ENCODE measurements around the gene RASA3. TPM values are rescaled to one million over a fixed set of nuclear protein-coding genes. Genes with fewer than 3 reads are reported as not detected.
A peak's percentile ranks its signal among the peaks of the same experiment; 100 is the strongest.
"Not testable (repeated sequence)": the region's sequence is repeated elsewhere in the genome, so short reads cannot be mapped to it uniquely, and the experiment has no call there.

Gene RASA3
- total RNA-seq, 2 experiments from 2014 or later, result 3.6 to 17.9 TPM

DNA sequence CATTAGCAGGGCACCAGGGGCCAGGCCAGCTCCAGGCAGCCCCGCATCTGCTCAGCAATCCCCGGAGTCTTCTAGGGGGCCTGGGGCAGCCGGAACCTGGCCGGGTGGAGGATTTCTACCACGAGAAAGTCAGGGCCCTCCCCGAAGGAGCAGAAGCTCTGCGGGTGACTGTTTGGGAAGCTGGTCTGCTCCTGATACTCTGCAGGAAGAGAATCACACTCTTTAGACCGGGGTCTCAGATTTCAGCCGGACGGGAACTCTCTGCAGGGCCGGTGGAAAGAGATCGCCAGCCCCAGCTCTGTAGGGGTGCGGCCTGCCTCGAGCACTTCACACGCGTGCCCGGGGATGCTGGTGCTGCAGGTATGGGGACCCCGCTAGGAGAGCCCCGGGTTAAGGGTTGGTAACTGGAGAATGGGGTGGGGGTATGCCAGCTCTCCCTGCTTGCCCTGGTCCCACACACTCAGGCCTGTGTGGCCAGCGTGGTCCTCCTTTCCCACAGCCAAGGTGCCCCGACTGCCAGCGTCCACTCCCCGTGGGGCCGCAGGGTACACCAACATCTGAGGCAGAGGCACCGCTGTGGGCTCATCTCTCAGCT lies 20.1 kb downstream of the RASA3 start:
- intact Hi-C loops (cut with micrococcal nuclease; ENCODE audit: unreplicated experiment), result no loop called here
- Histone ChIP-seq H3K4me3 (ENCODE audit: low read depth, low read length, poor library complexity, severe bottlenecking) (no peak overlapping the region), H3K9me2 (ENCODE audit: insufficient read depth, low read length) (no peaks in the 10 kb centered on the region), H4K20me1 (ENCODE audit: insufficient read depth, low read length) (no peaks in the 10 kb centered on the region), H3K36me3 (ENCODE audit: insufficient read depth, low read length) (no peaks in the 10 kb centered on the region), H3K4me1 (ENCODE audit: insufficient read depth, low read length, poor library complexity, severe bottlenecking) (peaks cover 33% of the 10 kb centered on the region), H3K9me3 (ENCODE audit: low read length) (no peaks in the 10 kb centered on the region), H2AFZ (ENCODE audit: low read length) (no peak overlapping the region), H3K4me2 (ENCODE audit: low read length) (no peak overlapping the region), H3K79me2 (ENCODE audit: insufficient read depth, low read depth, low read length) (no peaks in the 10 kb centered on the region), H3K27ac (ENCODE audit: low read depth, low read length, poor library complexity, severe bottlenecking) (no peak overlapping the region)
- BruUV-seq (replicated peaks), result no TSS peak
- ChIA-PET POLR2A (interaction anchor here (1.4 kb wide), 1 partner anchor 16 kb away, joined by 5 read pairs; no protein-coding TSS in a partner anchor), CTCF (ENCODE audit: unreplicated experiment) (no interaction called here)
- DNase-seq (ENCODE audit: low spot score), result no peak
- no peak for TF ChIP-seq EZH2phosphoT487 (IDR thresholded peaks at IDR 0.05; ENCODE audit: borderline replicate concordance, low read depth, low read length)
- TF ChIP-seq, protein P1, sequence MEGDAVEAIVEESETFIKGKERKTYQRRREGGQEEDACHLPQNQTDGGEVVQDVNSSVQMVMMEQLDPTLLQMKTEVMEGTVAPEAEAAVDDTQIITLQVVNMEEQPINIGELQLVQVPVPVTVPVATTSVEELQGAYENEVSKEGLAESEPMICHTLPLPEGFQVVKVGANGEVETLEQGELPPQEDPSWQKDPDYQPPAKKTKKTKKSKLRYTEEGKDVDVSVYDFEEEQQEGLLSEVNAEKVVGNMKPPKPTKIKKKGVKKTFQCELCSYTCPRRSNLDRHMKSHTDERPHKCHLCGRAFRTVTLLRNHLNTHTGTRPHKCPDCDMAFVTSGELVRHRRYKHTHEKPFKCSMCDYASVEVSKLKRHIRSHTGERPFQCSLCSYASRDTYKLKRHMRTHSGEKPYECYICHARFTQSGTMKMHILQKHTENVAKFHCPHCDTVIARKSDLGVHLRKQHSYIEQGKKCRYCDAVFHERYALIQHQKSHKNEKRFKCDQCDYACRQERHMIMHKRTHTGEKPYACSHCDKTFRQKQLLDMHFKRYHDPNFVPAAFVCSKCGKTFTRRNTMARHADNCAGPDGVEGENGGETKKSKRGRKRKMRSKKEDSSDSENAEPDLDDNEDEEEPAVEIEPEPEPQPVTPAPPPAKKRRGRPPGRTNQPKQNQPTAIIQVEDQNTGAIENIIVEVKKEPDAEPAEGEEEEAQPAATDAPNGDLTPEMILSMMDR (conservative IDR thresholded peaks at IDR 0.05; ENCODE audit: low read length), result no peak

DNA sequence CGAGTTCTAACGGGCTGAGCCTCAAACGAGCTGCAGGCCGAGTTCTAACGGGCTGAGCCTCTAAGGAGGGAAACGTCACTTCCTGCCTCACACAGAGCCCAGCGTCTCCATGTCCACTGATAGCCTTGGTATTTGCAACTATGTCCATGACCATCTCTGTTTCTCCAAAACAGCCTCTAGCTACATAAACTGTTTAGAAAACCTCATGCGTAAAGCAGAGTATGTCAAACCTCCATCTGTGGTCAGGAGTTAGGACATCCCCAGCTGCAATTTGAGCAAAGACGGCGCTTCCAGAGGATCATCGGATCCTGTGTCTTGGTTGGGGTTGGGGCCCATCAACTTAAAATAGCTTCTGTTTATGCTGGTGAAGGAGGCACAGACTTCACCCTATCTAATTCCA lies 20.8 kb downstream of the RASA3 start:
- intact Hi-C loops (cut with micrococcal nuclease; ENCODE audit: unreplicated experiment), result loop anchor here (2.0 kb wide), 1 partner anchor 87 kb away; no protein-coding TSS in a partner anchor
- POLR2A ChIA-PET, result interaction anchor here (1.4 kb wide), 1 partner anchor 17 kb away, joined by 5 read pairs; no protein-coding TSS in a partner anchor
- Histone ChIP-seq H3K4me3 (ENCODE audit: low read depth, low read length, poor library complexity, severe bottlenecking) (no peak overlapping the region), H3K9me3 (ENCODE audit: low read length) (no peaks in the 10 kb centered on the region), H4K20me1 (ENCODE audit: insufficient read depth, low read length) (no peaks in the 10 kb centered on the region), H2AFZ (ENCODE audit: low read length) (0 out of 2 replicates have a peak overlapping the region, but pooled peaks have one; percentile 36), H3K4me2 (ENCODE audit: low read length) (peak overlapping the region; percentile 36), H3K36me3 (ENCODE audit: insufficient read depth, low read length) (no peaks in the 10 kb centered on the region), H3K79me2 (ENCODE audit: insufficient read depth, low read depth, low read length) (no peaks in the 10 kb centered on the region), H3K27ac (ENCODE audit: low read depth, low read length, poor library complexity, severe bottlenecking) (no peak overlapping the region), H3K9me2 (ENCODE audit: insufficient read depth, low read length) (no peaks in the 10 kb centered on the region), H3K4me1 (ENCODE audit: insufficient read depth, low read length, poor library complexity, severe bottlenecking) (peaks cover 33% of the 10 kb centered on the region)
- no TSS peak for BruUV-seq (replicated peaks)
- CTCF ChIA-PET (ENCODE audit: unreplicated experiment), result interaction anchor here (0.6 to 1.0 kb wide), 2 partner anchors 29 to 129 kb away, joined by 3 to 5 read pairs; no protein-coding TSS in a partner anchor
- no peak for DNase-seq (ENCODE audit: low spot score)
- TF ChIP-seq EZH2phosphoT487 (IDR thresholded peaks at IDR 0.05; ENCODE audit: borderline replicate concordance, low read depth, low read length), result no peak
- TF ChIP-seq, protein P1 (conservative IDR thresholded peaks at IDR 0.05; ENCODE audit: low read length), result no peak

DNA sequence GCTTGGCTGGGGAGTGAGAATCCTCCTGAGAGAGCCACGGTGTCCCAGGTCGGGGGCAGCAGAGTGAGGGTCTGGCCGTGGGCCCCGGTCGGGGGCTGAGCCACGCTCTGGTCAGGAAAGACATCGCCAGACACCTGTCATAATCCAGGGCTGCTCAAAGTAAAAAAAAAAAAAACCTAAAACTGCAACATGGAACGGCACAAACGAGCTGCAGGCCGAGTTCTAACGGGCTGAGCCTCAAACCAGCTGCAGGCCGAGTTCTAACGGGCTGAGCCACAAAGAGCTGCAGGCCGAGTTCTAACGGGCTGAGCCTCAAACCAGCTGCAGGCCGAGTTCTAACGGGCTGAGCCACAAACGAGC lies 21.6 kb downstream of the RASA3 start:
- H3K9me3 ChIP-seq (ENCODE audit: low read length); H3K36me3 ChIP-seq (ENCODE audit: insufficient read depth, low read length); DNase-seq (ENCODE audit: low spot score); H3K79me2 ChIP-seq (ENCODE audit: insufficient read depth, low read depth, low read length); BruUV-seq (replicated peaks); H4K20me1 ChIP-seq (ENCODE audit: insufficient read depth, low read length); H3K9me2 ChIP-seq (ENCODE audit: insufficient read depth, low read length): not testable (repeated sequence)
- intact Hi-C loops (cut with micrococcal nuclease; ENCODE audit: unreplicated experiment), result loop anchor here (1.0 to 2.0 kb wide), 2 partner anchors 44 to 86 kb away; no protein-coding TSS in a partner anchor
- Histone ChIP-seq H3K27ac (ENCODE audit: low read depth, low read length, poor library complexity, severe bottlenecking) (peak overlapping the region; percentile 55), H3K4me1 (ENCODE audit: insufficient read depth, low read length, poor library complexity, severe bottlenecking) (peaks cover 33% of the 10 kb centered on the region), H3K4me3 (ENCODE audit: low read depth, low read length, poor library complexity, severe bottlenecking) (peak overlapping the region; percentile 14), H2AFZ (ENCODE audit: low read length) (peak overlapping the region; percentile 20; the same call in 1 of the 2 replicates), H3K4me2 (ENCODE audit: low read length) (peak overlapping the region; percentile 62)
- POLR2A ChIA-PET, result interaction anchor here (0.6 to 1.4 kb wide), 4 partner anchors 18 to 131 kb away, joined by 3 to 5 read pairs (median 3); no protein-coding TSS in a partner anchor
- CTCF ChIA-PET (ENCODE audit: unreplicated experiment), result interaction anchor here (0.6 to 1.0 kb wide), 2 partner anchors 29 to 129 kb away, joined by 3 to 5 read pairs; no protein-coding TSS in a partner anchor
